Hepatocyte (in vitro differentiated cells): ENCODE data around the gene CPNE2. TPM values are rescaled to one million over a fixed set of nuclear protein-coding genes. Genes with fewer than 3 reads are reported as not detected.

ENCODE experiments used
- DNase-seq: peaks from one replicate; pipeline ENCODE4 v3.0.0-alpha.2; 2016; ENCODE audit warnings: low spot score
- H2AFZ ChIP-seq: fragments of 200-600 bp; sonication (generic); 2 replicates; pipeline ENCODE4 v1.6.0; 2016; ENCODE audit warnings: antibody characterized with exemption, mild to moderate bottlenecking
- H3K27ac ChIP-seq: fragments of 200-600 bp; sonication (generic); 2 replicates; pipeline ENCODE4 v1.5.1; 2016; ENCODE audit warnings: mild to moderate bottlenecking
- H3K27me3 ChIP-seq: fragments of 200-600 bp; sonication (generic); 2 replicates; pipeline ENCODE4 v1.6.1; 2016
- H3K36me3 ChIP-seq: fragments of 200-600 bp; sonication (generic); replicated peaks from 2 replicates; pipeline ENCODE4 v1.5.1; 2016; ENCODE audit warnings: low read depth; ENCODE audit not compliant: insufficient read depth
- H3K4me1 ChIP-seq: fragments of 200-600 bp; sonication (generic); 2 replicates; pipeline ENCODE4 v1.5.1; 2016; ENCODE audit warnings: mild to moderate bottlenecking, moderate library complexity; ENCODE audit not compliant: insufficient read depth
- H3K4me2 ChIP-seq: fragments of 200-600 bp; sonication (generic); 2 replicates; pipeline ENCODE4 v1.6.0; 2016
- H3K4me3 ChIP-seq: fragments of 200-600 bp; sonication (generic); 2 replicates; pipeline ENCODE4 v1.5.1; 2016; ENCODE audit warnings: mild to moderate bottlenecking
- H3K79me2 ChIP-seq: fragments of 200-600 bp; sonication (generic); 2 replicates; pipeline ENCODE4 v1.6.0; 2017; ENCODE audit warnings: mild to moderate bottlenecking
- H3K9me2 ChIP-seq: fragments of 200-600 bp; sonication (generic); replicated peaks from 2 replicates; pipeline ENCODE4 v1.6.0; 2017; ENCODE audit warnings: mild to moderate bottlenecking; ENCODE audit not compliant: insufficient read depth
- H3K9me3 ChIP-seq: fragments of 200-600 bp; sonication (generic); 2 replicates; pipeline ENCODE4 v1.5.1; 2016; ENCODE audit warnings: low read depth, mild to moderate bottlenecking
- H4K20me1 ChIP-seq: fragments of 200-600 bp; sonication (generic); 2 replicates; pipeline ENCODE4 v1.6.0; 2016; ENCODE audit warnings: mild to moderate bottlenecking; ENCODE audit not compliant: insufficient read depth, poor library complexity, severe bottlenecking
- EZH2 ChIP-seq: fragments of 200-600 bp; sonication (generic); IDR thresholded peaks from 2 replicates; pipeline ENCODE4 v1.6.1; 2016; ENCODE audit warnings: antibody characterized with exemption, mild to moderate bottlenecking, borderline replicate concordance
- EZH2phosphoT487 ChIP-seq: fragments of 200-600 bp; sonication (generic); IDR thresholded peaks from one replicate; pipeline ENCODE4 v1.6.1; 2018; ENCODE audit warnings: antibody characterized with exemption, mild to moderate bottlenecking, low read depth, moderate library complexity; ENCODE audit not compliant: unreplicated experiment, severe bottlenecking
- WGBS: methylation state at CpG from one replicate; pipeline ENCODE4 v1.1.6; 2016; ENCODE audit warnings: low lambda C conversion rate; ENCODE audit errors: missing lambda C conversion rate; 5-methylcytosine and 5-hydroxymethylcytosine counted together
- polyA plus RNA-seq: library from polyadenylated mRNA; unstranded; fragments of >200 nt; fragmentation: Nextera tagmentation; extraction: Ambion mirVana; gene quantifications from 2 replicates; pipeline ENCODE4 v1.2.1, GENCODE V29; 2016
- total RNA-seq: library from RNA; depleted of rRNA; stranded (reverse); fragments of >200 nt; gene quantifications from 2 replicates; pipeline ENCODE4 v1.2.3, GENCODE V29; 2014
- TF ChIP-seq, protein P1 (sequence below): fragments of 200-600 bp; sonication (generic); IDR thresholded peaks from 2 replicates; pipeline ENCODE4 v1.5.1; 2016; ENCODE audit warnings: antibody characterized with exemption, mild to moderate bottlenecking; ENCODE audit not compliant: poor library complexity

Gene CPNE2
- total and polyA plus RNA-seq, 2 experiments from 2014 or later, result 15.6 to 22.3 TPM

DNA sequence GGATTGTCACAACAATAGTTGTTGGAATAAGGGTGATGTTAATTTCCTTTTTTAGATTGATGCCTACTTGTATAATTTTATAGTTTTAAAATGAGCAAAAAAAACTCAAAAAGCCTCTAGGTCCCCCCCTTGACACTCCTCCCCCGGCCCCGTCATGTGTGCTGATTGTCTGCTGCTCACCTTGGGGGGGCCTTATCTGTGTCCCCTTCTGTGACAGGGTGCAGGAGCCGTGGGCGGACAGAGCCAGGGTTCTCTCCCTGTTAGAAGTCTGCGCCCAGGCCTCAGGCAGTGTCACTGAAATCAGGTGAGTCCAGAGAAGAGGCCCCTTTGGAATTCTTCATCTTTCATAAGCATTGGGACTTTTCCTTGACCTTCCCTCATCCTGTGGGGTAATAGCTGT, 27.4 kb upstream of the CPNE2 start:
- Histone ChIP-seq H4K20me1 (no peaks in the 10 kb centered on the region), H3K27me3 (no peaks in the 10 kb centered on the region), H2AFZ (no peak overlapping the region), H3K4me2 (no peak overlapping the region), H3K9me3 (no peaks in the 10 kb centered on the region), H3K27ac (no peak overlapping the region), H3K36me3 (no peaks in the 10 kb centered on the region), H3K9me2 (no peaks in the 10 kb centered on the region), H3K4me3 (no peak overlapping the region), H3K4me1 (peaks cover 6% of the 10 kb centered on the region), H3K79me2 (no peaks in the 10 kb centered on the region)
- TF ChIP-seq, protein P1, sequence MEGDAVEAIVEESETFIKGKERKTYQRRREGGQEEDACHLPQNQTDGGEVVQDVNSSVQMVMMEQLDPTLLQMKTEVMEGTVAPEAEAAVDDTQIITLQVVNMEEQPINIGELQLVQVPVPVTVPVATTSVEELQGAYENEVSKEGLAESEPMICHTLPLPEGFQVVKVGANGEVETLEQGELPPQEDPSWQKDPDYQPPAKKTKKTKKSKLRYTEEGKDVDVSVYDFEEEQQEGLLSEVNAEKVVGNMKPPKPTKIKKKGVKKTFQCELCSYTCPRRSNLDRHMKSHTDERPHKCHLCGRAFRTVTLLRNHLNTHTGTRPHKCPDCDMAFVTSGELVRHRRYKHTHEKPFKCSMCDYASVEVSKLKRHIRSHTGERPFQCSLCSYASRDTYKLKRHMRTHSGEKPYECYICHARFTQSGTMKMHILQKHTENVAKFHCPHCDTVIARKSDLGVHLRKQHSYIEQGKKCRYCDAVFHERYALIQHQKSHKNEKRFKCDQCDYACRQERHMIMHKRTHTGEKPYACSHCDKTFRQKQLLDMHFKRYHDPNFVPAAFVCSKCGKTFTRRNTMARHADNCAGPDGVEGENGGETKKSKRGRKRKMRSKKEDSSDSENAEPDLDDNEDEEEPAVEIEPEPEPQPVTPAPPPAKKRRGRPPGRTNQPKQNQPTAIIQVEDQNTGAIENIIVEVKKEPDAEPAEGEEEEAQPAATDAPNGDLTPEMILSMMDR, result no peak
- TF ChIP-seq EZH2 (no peak), EZH2phosphoT487 (no peak)
- no peak for DNase-seq
- 87% methylated on average over 5 of the region's 5 CpGs for WGBS

GRCh38 chr16:57066625-57067024, 25.8 kb upstream of the CPNE2 start:
- Histone ChIP-seq H3K36me3 (no peaks in the 10 kb centered on the region), H3K4me3 (no peak overlapping the region), H3K9me3 (no peaks in the 10 kb centered on the region), H3K79me2 (no peaks in the 10 kb centered on the region), H3K9me2 (no peaks in the 10 kb centered on the region), H3K4me2 (no peak overlapping the region), H2AFZ (no peak overlapping the region), H3K27me3 (no peaks in the 10 kb centered on the region), H4K20me1 (no peaks in the 10 kb centered on the region), H3K27ac (no peak overlapping the region), H3K4me1 (peaks cover under 1% of the 10 kb centered on the region)
- 89% methylated on average over 4 of the region's 4 CpGs for WGBS
- TF ChIP-seq, protein P1, result no peak
- no peak for TF ChIP-seq EZH2phosphoT487
- TF ChIP-seq EZH2, result no peak
- DNase-seq, result no peak

GRCh38 chr16:57067347-57067746, 25.0 kb upstream of the CPNE2 start:
- Histone ChIP-seq H2AFZ (no peak overlapping the region), H3K4me1 (no peaks in the 10 kb centered on the region), H3K4me2 (no peak overlapping the region), H3K36me3 (no peaks in the 10 kb centered on the region), H3K27ac (no peak overlapping the region), H3K79me2 (no peaks in the 10 kb centered on the region), H3K9me2 (no peaks in the 10 kb centered on the region), H3K4me3 (no peak overlapping the region), H3K9me3 (no peaks in the 10 kb centered on the region), H3K27me3 (no peaks in the 10 kb centered on the region), H4K20me1 (no peaks in the 10 kb centered on the region)
- TF ChIP-seq EZH2 (no peak), EZH2phosphoT487 (no peak)
- TF ChIP-seq, protein P1, result no peak
- WGBS, result 87% methylated on average over 3 of the region's 3 CpGs
- no peak for DNase-seq

- Histone ChIP-seq H3K9me2 (no peaks in the 10 kb centered on the region), H4K20me1 (no peaks in the 10 kb centered on the region), H3K27me3 (no peaks in the 10 kb centered on the region), H2AFZ (no peak overlapping the region), H3K36me3 (no peaks in the 10 kb centered on the region), H3K9me3 (no peaks in the 10 kb centered on the region), H3K27ac (no peak overlapping the region), H3K79me2 (no peaks in the 10 kb centered on the region), H3K4me2 (no peak overlapping the region), H3K4me1 (no peaks in the 10 kb centered on the region), H3K4me3 (no peak overlapping the region)
- DNase-seq, result no peak
- WGBS, result 88% methylated on average over 7 of the region's 7 CpGs
- TF ChIP-seq, protein P1, result no peak
- TF ChIP-seq EZH2phosphoT487 (no peak), EZH2 (no peak)
Observed at GRCh38 chr16:57069053-57069452, 23.3 kb upstream of the CPNE2 start.
